OCI-M2 (cell line): ENCODE results near the gene OR10K1.

Experiments
- DNase-seq: peaks from one replicate; lab custom pipeline; 2025; ENCODE audit not compliant: unreplicated experiment; lab: John Stamatoyannopoulos, UW

Gene OR10K1

DNA sequence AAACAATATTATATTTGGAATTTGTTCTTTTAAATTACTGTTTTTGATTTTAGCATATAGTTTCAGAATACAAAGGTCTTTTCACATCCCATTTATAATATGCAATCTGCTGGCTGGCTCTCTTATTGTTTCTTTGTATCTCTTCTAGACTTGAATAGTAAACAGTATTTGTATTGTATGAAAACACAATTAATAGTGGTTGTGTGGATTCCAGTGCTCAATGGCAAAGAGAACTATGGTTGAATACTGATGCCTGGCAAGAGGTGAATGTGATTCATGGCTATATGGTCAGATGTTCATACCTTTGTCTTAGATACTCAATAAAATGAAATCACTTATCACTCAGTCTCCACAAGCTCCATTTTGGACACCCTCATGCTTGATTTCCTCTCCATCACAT, 55.3 kb downstream of the OR10K1 start:
- DNase-seq: no peak
